Liver (tissue), 2 donors: ENCODE measurements around the gene COL4A3.
"Not testable (repeated sequence)": the region's sequence is repeated elsewhere in the genome, so short reads cannot be mapped to it uniquely, and the experiment has no call there.

Experiments used
- CTCF ChIP-seq: fragments of 150-350 bp; IDR thresholded peaks from 2 replicates; pipeline ENCODE4 v1.5.1; 2017; ENCODE audit warnings: improper control_type of control experiment, low read depth, low read length; ENCODE audit not compliant: missing input control
- MAX ChIP-seq: IDR thresholded peaks from 2 replicates; pipeline ENCODE4 v1.6.1; 2016; ENCODE audit warnings: antibody characterized with exemption
- YY1 ChIP-seq: IDR thresholded peaks from 2 replicates; pipeline ENCODE4 v1.6.1; 2016; ENCODE audit warnings: antibody characterized with exemption, mild to moderate bottlenecking
- donor health status: healthy.

DNA sequence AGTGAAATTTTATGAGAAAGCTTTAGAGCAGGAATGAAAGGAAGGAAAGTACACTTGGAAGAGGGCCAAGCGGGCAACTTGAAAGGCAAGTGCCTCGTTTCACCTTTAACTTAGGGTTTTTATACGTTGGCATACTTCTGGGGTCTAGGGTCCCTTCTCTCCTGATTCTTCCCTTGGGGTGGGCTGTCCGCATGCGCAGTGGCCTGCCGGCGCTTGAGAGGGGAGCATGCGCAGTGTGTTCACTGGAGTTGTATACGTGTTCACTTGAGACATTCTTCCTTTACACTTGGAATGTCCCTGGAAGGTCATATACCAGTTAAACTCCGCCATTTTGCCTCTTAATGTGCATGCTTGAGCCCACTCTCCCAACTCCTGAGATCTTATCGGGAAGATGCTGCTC lies 7.4 kb downstream of the COL4A3 start:
- TF ChIP-seq MAX, YY1, CTCF: not testable (repeated sequence)
